PC-3 (cell line): ENCODE measurements around the gene PLCE1. TPM values are rescaled to one million over a fixed set of nuclear protein-coding genes. Genes with fewer than 3 reads are reported as not detected.

Source experiments
- ATAC-seq: fragments of 200-7000 bp; cut with Tn5 transposase; 2 replicates; pipeline ENCODE4 v1.9.1; 2020; ENCODE audit warnings: mild to moderate bottlenecking, moderate library complexity
- BruUV-seq: library from RNA; stranded (reverse); fragments of 400-500 nt; replicated peaks from 2 replicates; lab custom pipeline; 2021; lab: Mats Ljungman, UMichigan
- CTCF ChIA-PET: fragments of 300-600 bp; sonication (Branson Sonifier 250); formaldehyde crosslinking; loops from one replicate; lab custom pipeline; 2022; ENCODE audit warnings: antibody characterized with exemption; lab: Charles Lee
- POLR2A ChIA-PET: fragments of 300-600 bp; sonication (Branson Sonifier 250); formaldehyde crosslinking; loops from one replicate; lab custom pipeline; 2022; ENCODE audit warnings: antibody characterized with exemption; ENCODE audit not compliant: unreplicated experiment; lab: Charles Lee
- DNase-seq: peaks from one replicate; pipeline ENCODE4 v3.0.0-alpha.2; 2015
- H2AFZ ChIP-seq: fragments of 300-600 bp; sonication (generic); 2 replicates; pipeline ENCODE4 v1.6.0; 2016; ENCODE audit warnings: antibody characterized with exemption, low read length
- H3F3A ChIP-seq: fragments of 300-600 bp; sonication (generic); one replicate; pipeline ENCODE4 v1.6.0; 2017; ENCODE audit warnings: antibody characterized with exemption, low read length, control low read depth, mild to moderate bottlenecking; ENCODE audit not compliant: unreplicated experiment
- H3K27ac ChIP-seq: fragments of 300-600 bp; sonication (generic); 2 replicates; pipeline ENCODE4 v1.5.1; 2016; ENCODE audit warnings: mild to moderate bottlenecking, low read length
- H3K27me3 ChIP-seq: fragments of 300-600 bp; sonication (generic); 2 replicates; pipeline ENCODE4 v1.6.1; 2016; ENCODE audit warnings: low read length, mixed read lengths
- H3K36me3 ChIP-seq: fragments of 300-600 bp; sonication (generic); 2 replicates; pipeline ENCODE4 v1.6.1; 2016; ENCODE audit warnings: low read depth, mixed run types, low read length, mixed read lengths
- H3K4me1 ChIP-seq: fragments of 300-600 bp; sonication (generic); 2 replicates; pipeline ENCODE4 v1.5.1; 2016; ENCODE audit warnings: low read length; ENCODE audit not compliant: insufficient read depth
- H3K4me2 ChIP-seq: fragments of 300-600 bp; sonication (generic); 2 replicates; pipeline ENCODE4 v1.6.0; 2016; ENCODE audit warnings: low read length
- H3K4me3 ChIP-seq: fragments of 300-600 bp; sonication (generic); 2 replicates; pipeline ENCODE4 v1.5.1; 2016; ENCODE audit warnings: mild to moderate bottlenecking, low read length, mixed read lengths
- H3K79me2 ChIP-seq: fragments of 300-600 bp; sonication (generic); 2 replicates; pipeline ENCODE4 v1.6.1; 2017; ENCODE audit warnings: low read length, mixed read lengths
- H3K9ac ChIP-seq: fragments of 300-600 bp; sonication (generic); 2 replicates; pipeline ENCODE4 v1.6.0; 2016; ENCODE audit warnings: mild to moderate bottlenecking, low read length
- H3K9me2 ChIP-seq: fragments of 300-600 bp; sonication (generic); replicated peaks from 2 replicates; pipeline ENCODE4 v1.6.1; 2016; ENCODE audit warnings: mixed run types, low read length, mixed read lengths
- H3K9me3 ChIP-seq: fragments of 300-600 bp; sonication (generic); 2 replicates; pipeline ENCODE4 v1.6.1; 2016; ENCODE audit warnings: low read length, mixed read lengths
- H4K20me1 ChIP-seq: fragments of 300-600 bp; sonication (generic); 2 replicates; pipeline ENCODE4 v1.6.1; 2016; ENCODE audit warnings: low read length, mixed read lengths
- CTCF ChIP-seq: fragments of 300-600 bp; sonication (generic); conservative IDR thresholded peaks from 2 replicates; pipeline ENCODE4 v1.5.1; 2017; ENCODE audit warnings: antibody characterized with exemption, low read depth, mild to moderate bottlenecking, low read length
- EZH2 ChIP-seq: fragments of 300-600 bp; sonication (generic); IDR thresholded peaks from one replicate; pipeline ENCODE4 v1.6.1; 2017; ENCODE audit warnings: antibody characterized with exemption, mild to moderate bottlenecking, low read length; ENCODE audit not compliant: unreplicated experiment
- EZH2phosphoT487 ChIP-seq: fragments of 300-600 bp; sonication (generic); IDR thresholded peaks from 2 replicates; pipeline ENCODE4 v1.6.1; 2018; ENCODE audit warnings: mild to moderate bottlenecking, antibody characterized with exemption, low read length, borderline replicate concordance
- intact Hi-C: fragments of 100-400 bp; cut with micrococcal nuclease; formaldehyde crosslinking; loops from 2 replicates; pipeline ENCODE4 v1.9.0; 2023
- total RNA-seq: library from RNA; depleted of rRNA; stranded (reverse); fragments of >200 nt; gene quantifications from 2 replicates; pipeline ENCODE4 v1.2.3, GENCODE V29; 2014; rRNA removed

Gene PLCE1
- total RNA-seq, 1 experiment from 2014 or later, result 11.4 TPM

GRCh38 chr10:94042001-94042833, 48.5 kb downstream of the PLCE1 start:
- H3K4me1 ChIP-seq, result peaks cover 55% of the 10 kb centered on the region
- no peaks in the 10 kb centered on the region for H3K36me3 ChIP-seq
- ATAC-seq (peak; percentile 78), DNase-seq (peak; percentile 86)
- H3F3A ChIP-seq, result peaks cover 8% of the 10 kb centered on the region
- H3K4me3 ChIP-seq, result peak overlapping the region; percentile 52
- H3K4me2 ChIP-seq, result peak overlapping the region; percentile 80
- ChIA-PET CTCF (interaction anchor here (0.6 to 1.0 kb wide), 7 partner anchors 34 to 927 kb away, joined by 3 to 9 read pairs (median 5); no protein-coding TSS in a partner anchor), POLR2A (interaction anchor here (0.6 kb wide), 1 partner anchor 31 kb away, joined by 5 read pairs; no protein-coding TSS in a partner anchor)
- TF ChIP-seq EZH2phosphoT487, result no peak
- peak; percentile 51 for TF ChIP-seq CTCF
- H2AFZ ChIP-seq, result no peak overlapping the region
- H3K27me3 ChIP-seq, result no peaks in the 10 kb centered on the region
- peak overlapping the region; percentile 98 for H3K27ac ChIP-seq
- H3K9ac ChIP-seq, result peak overlapping the region; percentile 77
- no peaks in the 10 kb centered on the region for H4K20me1 ChIP-seq
- H3K79me2 ChIP-seq, result peaks cover 67% of the 10 kb centered on the region
- intact Hi-C loops, result loop anchor here (1.0 kb wide), 3 partner anchors 35 to 51 kb away; no protein-coding TSS in a partner anchor
- TSS peak; percentile 96 for BruUV-seq
- no peaks in the 10 kb centered on the region for H3K9me2 ChIP-seq
- no peaks in the 10 kb centered on the region for H3K9me3 ChIP-seq

GRCh38 chr10:94042834-94043175, 49.1 kb downstream of the PLCE1 start:
- Histone ChIP-seq H2AFZ (0 out of 2 replicates have a peak overlapping the region, but pooled peaks have one; percentile 16), H3K27ac (peak overlapping the region; percentile 98), H3F3A (peaks cover 8% of the 10 kb centered on the region), H3K9ac (peak overlapping the region; percentile 77), H3K36me3 (no peaks in the 10 kb centered on the region), H3K4me3 (peak overlapping the region; percentile 52), H3K9me3 (no peaks in the 10 kb centered on the region), H3K27me3 (no peaks in the 10 kb centered on the region), H3K4me1 (peaks cover 49% of the 10 kb centered on the region), H3K79me2 (peaks cover 61% of the 10 kb centered on the region), H4K20me1 (no peaks in the 10 kb centered on the region), H3K9me2 (no peaks in the 10 kb centered on the region), H3K4me2 (peak overlapping the region; percentile 80)
- TSS peak; percentile 60 for BruUV-seq
- DNase-seq (no peak), ATAC-seq (no peak)
- CTCF ChIA-PET, result interaction anchor here (0.6 to 1.0 kb wide), 6 partner anchors 33 to 927 kb away, joined by 3 to 9 read pairs (median 6); no protein-coding TSS in a partner anchor
- POLR2A ChIA-PET, result no interaction called here
- TF ChIP-seq EZH2phosphoT487 (no peak), EZH2 (no peak), CTCF (no peak)
- intact Hi-C loops, result loop anchor here (1.0 kb wide), 3 partner anchors 36 to 52 kb away; no protein-coding TSS in a partner anchor

Other genes with a start within 250 kb of the PLCE1 start
- not detected in 2 replicates for gene LGI1, start 236.0 kb upstream of the PLCE1 start, total RNA-seq
- 4.1 and 6.9 TPM in 2 replicates for gene SLC35G1, start 100.0 kb upstream of the PLCE1 start, total RNA-seq